EL (cell line): ENCODE results near the gene SYNPO2.

Experiments
- DNase-seq: peaks from one replicate; pipeline ENCODE4 v3.0.0-alpha.2; 2016

The SYNPO2 gene

GRCh38 chr4:119081943-119082342 is 193.3 kb downstream of the SYNPO2 start:
- DNase-seq = no peak

- no peak for DNase-seq
Observed at GRCh38 chr4:119082661-119083060, 194.0 kb downstream of the SYNPO2 start.

GRCh38 chr4:119084513-119084912 is 195.9 kb downstream of the SYNPO2 start:
- no peak for DNase-seq

- no peak for DNase-seq
Observed at GRCh38 chr4:119087121-119087520, 198.5 kb downstream of the SYNPO2 start.

- DNase-seq = no peak
Observed at GRCh38 chr4:119087656-119088055, 199.0 kb downstream of the SYNPO2 start.

- no peak for DNase-seq
Observed at GRCh38 chr4:119093042-119093827, 204.6 kb downstream of the SYNPO2 start.

- DNase-seq = no peak
Observed at GRCh38 chr4:119097282-119097900, 208.7 kb downstream of the SYNPO2 start.

GRCh38 chr4:119098306-119098705 is 209.7 kb downstream of the SYNPO2 start:
- no peak for DNase-seq

- peak; percentile 85 for DNase-seq
Observed at GRCh38 chr4:119099227-119099810, 210.7 kb downstream of the SYNPO2 start.

- no peak for DNase-seq
Observed at GRCh38 chr4:119100655-119101054, 212.0 kb downstream of the SYNPO2 start.

GRCh38 chr4:119103263-119103662 is 214.6 kb downstream of the SYNPO2 start:
- peak; percentile 95 for DNase-seq

GRCh38 chr4:119104644-119105273 is 216.1 kb downstream of the SYNPO2 start:
- DNase-seq = no peak

GRCh38 chr4:119105605-119106004 is 217.0 kb downstream of the SYNPO2 start:
- DNase-seq = no peak

GRCh38 chr4:119106036-119107000 is 217.7 kb downstream of the SYNPO2 start:
- DNase-seq = peak; percentile 44

GRCh38 chr4:119110121-119110520 is 221.5 kb downstream of the SYNPO2 start:
- DNase-seq = no peak
